ENCODE measurements around the gene RGCC.

DNA sequence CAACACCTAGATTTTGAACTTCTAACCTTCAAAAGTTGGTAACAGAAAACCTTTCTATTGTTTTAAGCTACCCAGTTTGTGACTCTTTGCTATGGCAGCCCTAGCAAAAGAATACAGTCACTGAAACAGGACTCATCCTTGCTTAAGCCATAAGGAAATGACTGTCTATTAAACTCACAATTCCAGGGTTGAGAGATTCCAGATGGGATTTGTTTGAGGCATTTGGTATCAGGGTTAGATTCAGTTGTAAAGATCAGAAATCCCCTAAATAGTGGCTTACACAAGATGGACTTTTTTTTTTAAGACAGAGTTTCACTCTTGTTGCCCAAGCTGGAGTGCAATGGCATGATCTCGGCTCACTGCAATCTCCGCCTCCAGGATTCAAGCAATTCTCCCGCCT is 41.1 kb upstream of the RGCC start:
- TF ChIP-seq CTCF (IDR thresholded peaks at IDR 0.05; ENCODE audit: extremely low read depth in 1 of 2, insufficient read depth in 1 of 2, low read depth in 1 of 2, low read length in 2 of 2) (no peak), JUN (IDR thresholded peaks at IDR 0.05; ENCODE audit: borderline replicate concordance, insufficient read depth, insufficient read length, low read depth) (no peak), POLR2A (IDR thresholded peaks at IDR 0.05; ENCODE audit: low read depth, low read length) (no peak), POLR2AphosphoS5 (IDR thresholded peaks at IDR 0.05; ENCODE audit: insufficient read depth, low read depth, low read length) (no peak), MYC (IDR thresholded peaks at IDR 0.05; ENCODE audit: low read depth, low read length) (no peak), GATA2 (IDR thresholded peaks at IDR 0.05; ENCODE audit: insufficient read depth, insufficient read length, low read depth, low read length) (no peak), EZH2 (IDR thresholded peaks at IDR 0.05; ENCODE audit: borderline replicate concordance, low read depth, low read length, severe bottlenecking) (no peak), FOS (IDR thresholded peaks at IDR 0.05; ENCODE audit: borderline replicate concordance, insufficient read depth, low read length) (no peak)
- TF ChIP-seq, protein P1, sequence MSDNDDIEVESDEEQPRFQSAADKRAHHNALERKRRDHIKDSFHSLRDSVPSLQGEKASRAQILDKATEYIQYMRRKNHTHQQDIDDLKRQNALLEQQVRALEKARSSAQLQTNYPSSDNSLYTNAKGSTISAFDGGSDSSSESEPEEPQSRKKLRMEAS (IDR thresholded peaks at IDR 0.05; ENCODE audit: insufficient read depth, insufficient read length), result no peak
